Measurements from ENCODE around the gene WAC.

GRCh38 chr10:28586176-28586575 is 53.3 kb downstream of the WAC start:
- no peak for TF ChIP-seq POLR2AphosphoS5 (IDR thresholded peaks at IDR 0.05; ENCODE audit: low read depth)
- no peak for TF ChIP-seq CTCF (conservative IDR thresholded peaks at IDR 0.05; ENCODE audit: low read depth in 2 of 2)
- no peak for TF ChIP-seq STAT1 (IDR thresholded peaks at IDR 0.05; ENCODE audit: unreplicated experiment)
- TF ChIP-seq EZH2 (IDR thresholded peaks at IDR 0.05; ENCODE audit: low read depth, unreplicated experiment): no peak
- TF ChIP-seq REST (IDR thresholded peaks at IDR 0.05; ENCODE audit: unreplicated experiment): no peak
- TF ChIP-seq CREB1 (CRISPR knock-in tag; IDR thresholded peaks at IDR 0.05; ENCODE audit: low read depth): no peak
- no peak for TF ChIP-seq JUNB (IDR thresholded peaks at IDR 0.05; ENCODE audit: unreplicated experiment)
